Measurements from ENCODE around the gene RPP25.
A peak's percentile ranks its signal among the peaks of the same experiment; 100 is the strongest.

Gene RPP25

GRCh38 chr15:74956648-74957475, at the start of gene RPP25:
Gene RPP25 (minus strand): TSS chr15:74956772. CDS start chr15:74956583, 189 bp downstream.
- DNase-seq: peak; percentile 58

- no peak for DNase-seq
Measured at GRCh38 chr15:75002398-75002797, 45.8 kb upstream of the RPP25 start.

GRCh38 chr15:75001310-75001709, 44.7 kb upstream of the RPP25 start:
- DNase-seq: no peak

GRCh38 chr15:74997543-74997942, 41.0 kb upstream of the RPP25 start:
- DNase-seq: no peak

- no peak for DNase-seq
Measured at GRCh38 chr15:74997141-74997540, 40.6 kb upstream of the RPP25 start.

GRCh38 chr15:74995779-74996765, 39.5 kb upstream of the RPP25 start:
- no peak for DNase-seq

GRCh38 chr15:74995182-74995778, 38.7 kb upstream of the RPP25 start, which contains the start of gene SCAMP5:
Gene SCAMP5 (plus strand): TSS chr15:74995563. CDS start chr15:75011840, 16,277 bp downstream.
- DNase-seq: peak; percentile 90

- no peak for DNase-seq
Measured at GRCh38 chr15:74994685-74995084, 38.1 kb upstream of the RPP25 start.

- peak; percentile 49 for DNase-seq
Measured at GRCh38 chr15:74994236-74994635, 37.7 kb upstream of the RPP25 start.

- DNase-seq: no peak
Measured at GRCh38 chr15:74992619-74993018, 36.0 kb upstream of the RPP25 start.

GRCh38 chr15:74989527-74989926, 33.0 kb upstream of the RPP25 start:
- DNase-seq: no peak

GRCh38 chr15:74988007-74988800, 31.6 kb upstream of the RPP25 start:
- no peak for DNase-seq

- DNase-seq: no peak
Measured at GRCh38 chr15:74983725-74984231, 27.2 kb upstream of the RPP25 start.

GRCh38 chr15:74982183-74982582, 25.6 kb upstream of the RPP25 start:
- DNase-seq: no peak

GRCh38 chr15:74978503-74978902, 21.9 kb upstream of the RPP25 start:
- DNase-seq: peak; percentile 21

GRCh38 chr15:74978077-74978476, 21.5 kb upstream of the RPP25 start:
- no peak for DNase-seq

- no peak for DNase-seq
Measured at GRCh38 chr15:74977599-74977998, 21.0 kb upstream of the RPP25 start.

GRCh38 chr15:74976159-74976558, 19.6 kb upstream of the RPP25 start:
- no peak for DNase-seq

GRCh38 chr15:74967670-74968069, 11.1 kb upstream of the RPP25 start:
- DNase-seq: no peak

GRCh38 chr15:74964794-74965193, 8.2 kb upstream of the RPP25 start:
- DNase-seq: no peak

- DNase-seq: no peak
Measured at GRCh38 chr15:74963213-74963612, 6.6 kb upstream of the RPP25 start.

GRCh38 chr15:74962671-74963070, 6.1 kb upstream of the RPP25 start:
- DNase-seq: no peak
